Skeletal muscle tissue (tissue), 4 donors: ENCODE data around the gene INO80D. TPM values are rescaled to one million over a fixed set of nuclear protein-coding genes. Genes with fewer than 3 reads are reported as not detected.
"Not testable (repeated sequence)": the region's sequence is repeated elsewhere in the genome, so short reads cannot be mapped to it uniquely, and the experiment has no call there.

Experiments used
- H3K27ac ChIP-seq: one replicate; pipeline ENCODE4 v1.7.0; 2013; ENCODE audit warnings: mild to moderate bottlenecking, low read depth, low read length, inconsistent platforms
- H3K27me3 ChIP-seq, 3 donors: one replicate each; pipeline ENCODE4 v1.7.0; 2013; ENCODE audit warnings: low read length in 3 of 3; ENCODE audit not compliant: control insufficient read depth in 3 of 3, insufficient read depth in 3 of 3
- H3K36me3 ChIP-seq, 3 donors: one replicate each; pipeline ENCODE4 v1.7.0; 2013; ENCODE audit warnings: low read length in 3 of 3; ENCODE audit not compliant: control insufficient read depth in 3 of 3, insufficient read depth in 3 of 3
- H3K4me1 ChIP-seq, 3 donors: one replicate each; pipeline ENCODE4 v1.7.0; 2013; ENCODE audit warnings: low read length in 3 of 3, mild to moderate bottlenecking in 3 of 3; ENCODE audit not compliant: control insufficient read depth in 3 of 3, insufficient read depth in 3 of 3
- H3K4me3 ChIP-seq, 3 donors: one replicate each; pipeline ENCODE4 v1.7.0; 2013; ENCODE audit warnings: low read length in 3 of 3
- H3K9ac ChIP-seq, 3 donors: one replicate each; pipeline ENCODE4 v1.7.0; 2013; ENCODE audit warnings: low read length in 3 of 3, mild to moderate bottlenecking in 3 of 3, moderate library complexity in 2 of 3, low read depth in 1 of 3
- H3K9me3 ChIP-seq, 3 donors: one replicate each; pipeline ENCODE4 v1.7.0; 2013; ENCODE audit warnings: low read length in 3 of 3; ENCODE audit not compliant: control insufficient read depth in 3 of 3
- total RNA-seq: library from RNA; depleted of rRNA; stranded (reverse); fragments of >200 nt; gene quantifications from one replicate; pipeline ENCODE4 v1.2.3, GENCODE V29; 2014
- donor health status: Osteomylitis.

Gene INO80D, protein sequence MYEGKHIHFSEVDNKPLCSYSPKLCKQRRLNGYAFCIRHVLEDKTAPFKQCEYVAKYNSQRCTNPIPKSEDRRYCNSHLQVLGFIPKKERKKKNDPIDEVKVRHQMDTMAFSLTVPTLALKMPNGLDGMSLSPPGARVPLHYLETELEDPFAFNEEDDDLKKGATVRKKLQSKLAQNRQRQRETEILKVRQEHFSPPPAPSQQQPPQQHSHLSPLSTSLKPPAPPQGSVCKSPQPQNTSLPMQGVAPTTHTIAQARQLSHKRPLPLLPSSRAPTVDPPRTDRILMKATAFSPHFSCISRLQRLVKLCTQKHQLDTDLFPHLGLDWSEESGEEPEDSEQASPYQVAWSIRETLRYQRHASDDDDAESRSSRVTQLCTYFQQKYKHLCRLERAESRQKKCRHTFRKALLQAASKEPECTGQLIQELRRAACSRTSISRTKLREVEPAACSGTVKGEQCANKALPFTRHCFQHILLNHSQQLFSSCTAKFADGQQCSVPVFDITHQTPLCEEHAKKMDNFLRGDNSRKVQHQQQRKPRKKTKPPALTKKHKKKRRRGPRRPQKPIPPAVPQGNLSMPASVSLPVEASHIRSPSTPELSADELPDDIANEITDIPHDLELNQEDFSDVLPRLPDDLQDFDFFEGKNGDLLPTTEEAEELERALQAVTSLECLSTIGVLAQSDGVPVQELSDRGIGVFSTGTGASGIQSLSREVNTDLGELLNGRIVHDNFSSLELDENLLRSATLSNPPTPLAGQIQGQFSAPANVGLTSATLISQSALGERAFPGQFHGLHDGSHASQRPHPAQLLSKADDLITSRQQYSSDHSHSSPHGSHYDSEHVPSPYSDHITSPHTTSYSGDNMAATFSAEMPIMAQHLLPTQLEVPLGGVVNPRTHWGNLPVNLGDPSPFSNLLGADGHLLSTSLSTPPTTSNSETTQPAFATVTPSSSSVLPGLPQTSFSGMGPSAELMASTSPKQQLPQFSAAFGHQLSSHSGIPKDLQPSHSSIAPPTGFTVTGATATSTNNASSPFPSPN
- total RNA-seq: 9.9 TPM

DNA sequence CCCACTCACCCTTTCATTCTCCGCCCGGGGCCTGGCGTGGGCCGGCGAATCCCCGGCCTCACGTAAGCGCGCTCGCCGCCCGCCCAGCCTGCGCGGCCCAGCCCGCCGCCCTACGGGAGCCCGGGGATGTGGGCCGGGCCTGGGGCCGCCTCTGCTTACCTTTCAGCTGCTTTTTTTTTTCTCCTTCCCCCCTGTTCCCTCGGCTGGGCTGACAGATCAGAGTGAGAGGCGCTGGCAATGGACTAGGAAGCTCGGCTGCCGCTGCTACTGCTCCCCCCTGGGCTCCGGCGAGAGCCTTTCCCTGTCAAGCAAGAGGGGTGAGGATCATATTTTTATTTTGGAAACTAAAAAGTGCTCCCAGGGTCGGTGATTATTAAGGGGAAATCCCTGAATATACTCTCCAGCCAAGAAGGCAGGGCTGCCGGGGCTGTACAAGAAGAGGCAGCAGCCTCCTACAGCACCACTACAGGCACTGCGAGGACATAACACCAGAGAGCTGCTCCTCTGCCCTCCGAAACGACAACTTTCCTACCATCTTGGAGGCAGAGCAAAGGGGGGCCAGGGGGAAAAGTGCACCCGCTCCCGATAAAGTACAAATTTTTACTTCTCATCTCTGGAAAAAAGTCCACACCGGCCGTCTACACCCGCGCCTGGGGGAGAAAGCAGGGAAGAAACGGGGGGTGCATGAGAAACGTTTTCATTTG lies at the start of gene INO80D:
INO80D (minus strand) TSS at position 433 of the 704 bp plus-strand sequence. CDS start 23,158 bp downstream, outside the sequence.
- H3K36me3 ChIP-seq: peaks cover 0 to 3% (median 0%) of the 10 kb centered on the region in 3 donors
- H3K4me1 ChIP-seq: peaks cover 8 to 16% (median 13%) of the 10 kb centered on the region in 3 donors
- no peaks in the 10 kb centered on the region for H3K9me3 ChIP-seq
- peak within 1 kb of the TSS; percentile 96 for H3K27ac ChIP-seq
- peak within 1 kb of the TSS; percentile 97 to 99 (median 99) for H3K9ac ChIP-seq
- H3K4me3 ChIP-seq: peak within 1 kb of the TSS; percentile 79 to 90 (median 87)
- H3K27me3 ChIP-seq: no peaks in the 10 kb centered on the region

DNA sequence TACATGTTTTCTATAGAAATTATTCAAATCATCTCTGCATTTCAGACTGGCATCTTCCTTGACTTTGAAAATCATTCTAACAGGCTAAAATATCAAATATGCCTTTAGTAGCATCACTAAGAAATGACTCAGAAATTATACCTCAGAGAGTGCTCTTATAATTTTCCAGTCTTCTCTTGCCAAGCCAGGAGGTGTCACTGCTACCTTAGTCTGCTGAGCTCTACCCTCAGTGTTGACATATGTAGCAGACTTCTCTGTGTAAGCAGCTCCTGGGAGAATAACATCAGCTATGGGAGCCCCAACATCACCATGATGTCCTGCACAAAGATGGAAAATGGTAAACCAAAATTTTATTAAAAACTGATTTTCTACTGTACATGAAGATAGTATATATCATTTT lies 41.7 kb upstream of the INO80D start:
- Histone ChIP-seq H3K27ac (no peak overlapping the region), H3K9ac (no peak overlapping the region), H3K4me3 (no peak overlapping the region), H3K27me3 (no peaks in the 10 kb centered on the region), H3K9me3 (no peaks in the 10 kb centered on the region), H3K4me1 (no peaks in the 10 kb centered on the region), H3K36me3 (peaks cover 50 to 69% (median 61%) of the 10 kb centered on the region in 3 donors)

DNA sequence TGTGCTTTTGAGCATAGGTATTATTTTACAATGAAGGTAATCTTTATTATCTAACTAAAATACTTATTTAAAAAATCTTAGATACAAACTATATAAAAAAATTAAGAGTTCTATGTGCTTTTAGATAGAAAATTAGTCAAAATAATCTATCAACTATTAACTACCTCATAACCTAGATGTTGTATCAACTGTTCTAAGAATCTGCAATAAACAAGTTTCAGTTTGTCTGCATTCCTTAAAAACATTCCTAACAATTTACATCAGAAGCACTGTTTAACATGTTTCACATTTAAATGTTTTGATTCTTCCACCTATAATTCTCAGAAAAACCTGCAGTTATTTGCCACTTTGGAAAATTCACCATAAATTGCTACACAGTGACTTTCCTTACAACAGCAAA lies 39.9 kb upstream of the INO80D start:
- H3K9ac ChIP-seq: no peak overlapping the region
- peaks cover 53 to 72% (median 72%) of the 10 kb centered on the region in 3 donors for H3K36me3 ChIP-seq
- no peak overlapping the region for H3K4me3 ChIP-seq
- H3K4me1 ChIP-seq: no peaks in the 10 kb centered on the region
- H3K27ac ChIP-seq: no peak overlapping the region
- no peaks in the 10 kb centered on the region for H3K9me3 ChIP-seq
- H3K27me3 ChIP-seq: no peaks in the 10 kb centered on the region

DNA sequence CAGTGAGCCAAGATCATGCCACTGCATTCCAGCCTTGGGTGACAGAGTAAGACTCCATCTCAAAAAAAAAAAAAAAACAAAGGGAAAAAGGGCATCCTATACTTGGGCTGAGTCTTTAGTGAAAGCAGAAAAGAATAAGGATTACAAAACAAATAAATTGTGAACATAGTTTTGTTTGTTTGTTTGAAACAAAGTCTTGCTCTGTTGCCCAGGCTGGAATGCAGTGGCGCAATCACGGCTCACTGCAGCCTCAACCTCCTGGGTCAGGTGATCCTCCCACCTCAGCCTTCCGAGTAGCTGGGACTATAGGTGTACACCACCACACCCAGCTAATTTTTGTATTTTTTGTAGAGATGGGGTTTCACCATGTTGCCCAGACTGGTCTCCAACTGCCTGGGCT lies 36.6 kb upstream of the INO80D start:
- not testable (repeated sequence) for H3K27me3 ChIP-seq, H3K9me3 ChIP-seq, H3K4me1 ChIP-seq, H3K4me3 ChIP-seq, H3K27ac ChIP-seq, H3K9ac ChIP-seq
- H3K36me3 ChIP-seq: peaks cover 47 to 65% (median 61%) of the 10 kb centered on the region in 3 donors

DNA sequence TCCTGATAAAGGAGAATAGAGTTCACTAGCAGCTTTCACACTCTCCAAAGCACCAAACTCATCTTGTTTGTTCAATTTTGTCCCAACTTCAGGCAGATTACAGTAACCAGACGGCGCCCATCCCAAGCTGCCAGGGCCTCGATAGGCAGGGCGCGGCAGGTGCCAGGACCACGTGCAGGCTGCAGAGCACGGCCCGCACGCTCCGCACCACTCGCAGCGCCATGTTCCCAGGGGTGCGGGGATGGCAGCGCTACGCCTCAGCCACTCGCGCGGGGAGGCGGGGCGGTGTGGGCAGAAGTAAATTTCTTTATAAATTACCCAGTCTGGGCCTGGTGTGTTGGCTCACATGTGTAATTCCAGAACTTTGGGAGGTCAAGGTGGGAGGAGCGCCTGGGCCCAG lies 30.3 kb upstream of the INO80D start:
- H3K27me3 ChIP-seq: no peaks in the 10 kb centered on the region
- H3K27ac ChIP-seq: no peak overlapping the region
- H3K36me3 ChIP-seq: peaks cover 21 to 27% (median 27%) of the 10 kb centered on the region in 3 donors
- H3K9ac ChIP-seq: no peak overlapping the region
- H3K4me3 ChIP-seq: no peak overlapping the region
- no peaks in the 10 kb centered on the region for H3K4me1 ChIP-seq
- peaks cover 0 to 3% (median 0%) of the 10 kb centered on the region in 3 donors for H3K9me3 ChIP-seq

DNA sequence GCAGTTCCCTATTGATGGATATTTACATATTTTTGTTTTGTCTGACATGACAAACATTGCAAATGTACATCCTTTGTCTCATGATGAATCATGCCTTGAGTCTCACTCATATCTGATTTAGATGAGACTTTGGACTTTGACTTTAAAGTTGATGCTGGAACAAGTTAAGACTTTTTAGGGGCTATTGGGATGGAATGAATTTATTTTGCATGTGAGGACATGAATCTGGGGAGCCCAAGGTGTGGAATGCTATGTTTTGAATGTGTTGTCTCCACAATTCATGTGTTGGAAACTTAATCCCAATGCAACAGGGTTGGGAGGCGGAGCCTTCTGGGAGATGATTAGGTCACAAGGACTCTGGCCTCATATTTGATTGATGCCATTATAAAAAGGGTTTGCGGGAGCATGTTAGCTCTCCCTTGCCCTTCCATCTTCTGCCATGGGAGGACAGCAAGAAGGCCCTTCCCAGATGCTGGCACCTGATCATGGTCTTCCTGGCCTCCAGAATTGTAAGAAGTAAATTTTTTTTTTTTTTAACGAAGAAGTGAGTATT lies 29.1 kb upstream of the INO80D start:
- Histone ChIP-seq H3K9ac (no peak overlapping the region), H3K9me3 (peaks cover 0 to 3% (median 0%) of the 10 kb centered on the region in 3 donors), H3K36me3 (peaks cover 15 to 17% (median 17%) of the 10 kb centered on the region in 3 donors), H3K27ac (no peak overlapping the region), H3K4me3 (no peak overlapping the region), H3K27me3 (no peaks in the 10 kb centered on the region), H3K4me1 (no peaks in the 10 kb centered on the region)

DNA sequence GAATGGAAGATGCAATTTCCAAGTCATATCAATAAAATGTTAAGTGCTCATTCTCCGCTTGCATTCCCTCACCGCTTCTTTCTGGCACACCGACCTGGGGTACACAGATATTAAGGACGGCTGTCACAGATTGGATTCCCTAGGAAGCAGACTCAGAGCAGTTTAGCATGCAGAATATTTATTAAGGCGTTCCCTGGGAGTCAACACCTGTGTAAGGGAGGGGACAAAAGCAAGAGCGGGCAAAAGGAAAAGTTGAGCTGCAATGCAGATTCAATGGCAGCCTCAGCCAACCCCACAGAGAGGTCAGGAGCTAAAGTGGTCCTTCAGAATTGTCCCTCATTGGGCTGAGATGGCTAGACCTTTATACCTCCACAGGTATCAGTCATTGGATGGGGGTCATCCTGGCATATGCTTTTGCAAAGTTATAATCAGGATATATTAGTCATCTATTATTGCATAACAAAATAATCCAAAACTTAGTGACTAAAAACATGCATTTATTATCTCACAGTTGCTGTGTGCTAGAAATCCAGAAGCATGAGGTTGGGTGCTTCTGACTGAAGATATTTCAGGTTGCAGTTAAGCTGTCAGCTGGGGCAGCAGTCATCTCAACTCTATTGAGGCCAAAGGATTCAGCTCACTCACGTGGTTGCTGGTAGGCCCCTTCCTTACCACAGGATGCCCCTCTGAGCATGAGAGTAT lies 27.0 kb upstream of the INO80D start:
- H3K9me3 ChIP-seq: peaks cover 0 to 3% (median 0%) of the 10 kb centered on the region in 3 donors
- peaks cover 11 to 14% (median 13%) of the 10 kb centered on the region in 3 donors for H3K36me3 ChIP-seq
- H3K9ac ChIP-seq: no peak overlapping the region
- no peaks in the 10 kb centered on the region for H3K27me3 ChIP-seq
- no peak overlapping the region for H3K27ac ChIP-seq
- no peak overlapping the region for H3K4me3 ChIP-seq
- H3K4me1 ChIP-seq: no peaks in the 10 kb centered on the region

DNA sequence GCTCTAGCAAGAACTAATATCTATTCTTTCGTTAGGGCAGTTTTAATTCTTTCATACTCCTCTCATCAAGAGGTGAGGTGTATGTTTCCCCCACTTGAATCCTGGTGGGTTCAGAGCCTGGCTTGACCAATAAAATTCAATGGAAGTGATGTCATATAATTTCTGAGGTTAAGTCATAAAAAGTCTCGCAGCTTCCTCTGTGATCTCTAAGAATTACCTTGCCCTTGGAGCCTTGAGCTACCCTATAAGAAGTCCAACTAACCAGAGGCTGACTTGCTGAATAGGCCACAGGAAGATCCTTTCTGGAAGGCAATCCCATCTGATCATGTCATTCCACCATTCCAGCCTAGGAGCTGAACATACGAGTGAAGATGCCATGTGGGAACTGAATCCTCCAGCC lies 26.1 kb upstream of the INO80D start:
- no peak overlapping the region for H3K27ac ChIP-seq
- no peaks in the 10 kb centered on the region for H3K27me3 ChIP-seq
- H3K4me1 ChIP-seq: no peaks in the 10 kb centered on the region
- no peak overlapping the region for H3K9ac ChIP-seq
- no peak overlapping the region for H3K4me3 ChIP-seq
- H3K9me3 ChIP-seq: peaks cover 0 to 3% (median 0%) of the 10 kb centered on the region in 3 donors
- H3K36me3 ChIP-seq: peaks cover 9 to 13% (median 11%) of the 10 kb centered on the region in 3 donors

DNA sequence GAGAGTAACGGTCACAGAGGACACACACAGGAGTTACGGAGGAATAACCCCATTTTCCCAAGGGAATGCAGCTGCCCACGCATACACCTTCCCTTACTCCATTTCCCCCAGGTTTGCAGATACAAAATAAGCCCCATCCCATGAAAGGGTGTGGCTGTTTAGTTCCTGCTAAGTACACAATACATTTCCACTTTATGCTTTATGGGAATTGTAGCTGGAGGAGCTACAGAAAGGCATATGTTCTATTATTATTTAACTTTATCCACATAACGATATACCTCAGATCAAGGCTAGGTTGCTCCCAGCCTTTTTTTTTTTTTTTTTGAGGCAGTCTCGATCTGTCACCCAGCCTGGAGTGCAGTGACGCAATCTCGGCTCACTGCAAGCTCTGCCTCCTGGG lies 22.7 kb upstream of the INO80D start:
- H3K27ac ChIP-seq: no peak overlapping the region
- peaks cover 0 to 3% (median 0%) of the 10 kb centered on the region in 3 donors for H3K9me3 ChIP-seq
- no peaks in the 10 kb centered on the region for H3K4me1 ChIP-seq
- H3K9ac ChIP-seq: no peak overlapping the region
- peaks cover 3 to 11% (median 7%) of the 10 kb centered on the region in 3 donors for H3K36me3 ChIP-seq
- H3K27me3 ChIP-seq: no peaks in the 10 kb centered on the region
- no peak overlapping the region for H3K4me3 ChIP-seq
